NCI-H446 treated with DMSO at 0.1 percent for 48 hours (cell line): ENCODE measurements around the gene DYNLT2.
"Not testable (repeated sequence)": the region's sequence is repeated elsewhere in the genome, so short reads cannot be mapped to it uniquely, and the experiment has no call there.

ENCODE experiments used
- DNase-seq: peaks from one replicate; lab custom pipeline; 2025; lab: John Stamatoyannopoulos, UW

DYNLT2 gene

DNA sequence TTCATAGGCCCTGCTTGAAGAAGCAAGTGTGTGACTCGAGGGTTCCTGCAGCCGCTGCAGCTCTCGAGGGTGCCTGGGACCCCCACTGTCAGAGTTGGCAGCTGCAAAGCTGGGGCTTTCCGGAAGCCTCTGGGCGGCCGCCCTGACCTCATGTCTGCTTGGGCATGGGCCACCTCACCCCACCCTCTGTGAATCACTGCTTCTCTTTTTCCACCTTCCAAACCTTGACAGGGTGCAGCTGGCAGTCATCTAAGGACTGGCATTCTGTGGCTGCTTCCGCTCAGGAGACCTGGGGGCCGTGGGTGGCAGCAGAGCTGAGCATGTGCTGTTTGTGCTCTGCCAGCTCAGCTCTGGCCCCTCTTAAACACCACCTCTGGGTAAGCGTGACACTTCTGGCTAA is 32.0 kb upstream of the DYNLT2 start:
- DNase-seq, result no peak

- DNase-seq, result no peak
Observed at GRCh38 chr6:169782966-169783365, 31.6 kb upstream of the DYNLT2 start.

- DNase-seq, result no peak
Observed at GRCh38 chr6:169780571-169781091, 29.3 kb upstream of the DYNLT2 start.

DNA sequence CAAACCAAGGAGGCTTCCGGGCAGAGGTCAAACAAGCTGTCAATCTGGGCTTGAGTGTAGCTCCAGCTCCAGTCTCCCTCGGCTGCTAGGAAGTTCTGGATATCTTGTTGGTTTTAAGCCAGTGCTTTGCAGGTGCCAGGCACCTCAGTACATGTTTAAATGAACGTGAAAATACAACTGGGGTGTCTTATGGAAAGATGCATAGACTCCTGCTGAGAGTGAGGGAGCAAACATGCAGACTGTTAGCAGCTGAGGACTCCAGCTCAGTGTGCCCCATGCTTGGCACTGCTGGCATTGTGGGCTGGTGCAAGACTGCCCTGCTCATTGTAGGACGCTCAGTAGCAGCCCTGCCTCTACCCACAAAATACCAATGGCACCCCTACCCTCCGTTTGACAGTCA is 28.5 kb upstream of the DYNLT2 start:
- no peak for DNase-seq

DNA sequence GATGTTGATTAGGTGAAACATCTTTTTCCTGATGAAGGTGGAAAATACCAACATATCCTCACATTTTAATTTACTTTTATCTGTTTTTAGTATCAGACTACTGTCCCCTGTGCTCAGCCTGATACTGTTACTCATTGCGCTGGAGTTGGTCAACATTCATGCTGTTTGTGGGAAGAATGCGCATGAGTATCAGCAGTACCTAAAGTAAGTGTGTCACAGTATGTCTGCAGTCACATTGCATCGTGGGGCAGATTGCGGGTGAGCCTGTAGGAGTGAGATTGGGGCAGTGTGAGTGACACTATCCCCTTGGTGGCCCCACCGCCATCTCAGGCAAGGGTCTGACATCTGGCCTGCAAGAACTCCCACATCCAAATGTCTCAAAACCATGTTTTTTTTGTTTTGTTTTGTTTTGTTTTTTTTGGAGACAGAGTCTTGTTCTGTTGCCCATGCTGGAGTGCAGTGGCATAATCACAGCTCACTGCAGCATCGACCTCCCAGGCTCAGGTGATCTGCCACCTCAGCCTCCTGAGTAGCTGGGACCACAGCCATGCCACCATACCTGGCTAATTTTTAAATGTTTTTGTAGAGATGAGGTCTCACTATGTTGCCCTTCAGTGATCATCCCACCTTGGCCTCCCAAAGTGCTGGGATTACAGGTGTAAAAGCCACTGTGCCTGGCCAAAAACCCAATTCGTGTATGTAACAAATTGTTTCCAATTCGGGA is 27.9 kb upstream of the DYNLT2 start:
- DNase-seq, result no peak

DNA sequence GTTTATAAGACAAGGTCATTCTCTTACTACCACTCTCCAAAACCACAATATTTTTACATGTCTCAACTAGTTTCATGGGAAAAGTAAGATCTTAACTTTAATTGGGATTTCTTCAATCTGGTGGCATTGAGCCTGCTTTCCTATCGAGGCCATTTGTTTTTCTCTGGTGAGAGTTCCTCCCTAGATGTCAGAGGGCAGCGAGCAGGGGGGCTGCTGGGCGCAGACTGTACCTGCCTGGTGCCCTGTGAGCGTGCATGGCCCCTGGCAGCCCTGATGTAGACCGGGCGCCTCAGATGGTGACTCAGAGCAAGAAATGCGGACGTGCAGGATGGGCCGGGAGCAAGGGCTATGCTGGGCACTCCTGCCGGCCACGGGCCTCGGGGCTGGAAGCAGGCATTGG is 27.3 kb upstream of the DYNLT2 start:
- DNase-seq, result no peak

GRCh38 chr6:169777896-169778295 is 26.5 kb upstream of the DYNLT2 start:
- DNase-seq, result no peak

DNA sequence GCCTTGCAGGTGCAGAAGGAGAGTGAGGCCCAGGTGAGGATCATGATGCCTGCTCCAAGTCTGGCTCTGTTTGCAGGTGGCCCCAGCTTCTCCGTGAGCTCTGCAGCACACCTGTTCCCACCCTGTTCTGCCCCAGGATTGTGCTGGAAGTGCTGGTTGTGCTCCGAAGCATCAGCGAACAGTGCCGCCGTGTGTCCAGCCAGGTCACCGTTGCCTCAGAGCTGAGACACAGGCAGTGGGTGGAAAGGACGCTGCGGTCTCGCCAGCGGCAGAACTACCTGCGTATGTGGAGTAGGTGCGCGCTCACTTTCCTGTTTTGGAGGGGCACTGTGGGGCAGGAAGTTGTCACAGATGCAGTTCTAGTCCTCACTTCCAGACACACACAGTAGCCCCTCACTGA is 25.0 kb upstream of the DYNLT2 start:
- no peak for DNase-seq

GRCh38 chr6:169775321-169775720 is 23.9 kb upstream of the DYNLT2 start:
- DNase-seq, result no peak

- DNase-seq, result no peak
Observed at GRCh38 chr6:169774347-169774746, 23.0 kb upstream of the DYNLT2 start.

DNA sequence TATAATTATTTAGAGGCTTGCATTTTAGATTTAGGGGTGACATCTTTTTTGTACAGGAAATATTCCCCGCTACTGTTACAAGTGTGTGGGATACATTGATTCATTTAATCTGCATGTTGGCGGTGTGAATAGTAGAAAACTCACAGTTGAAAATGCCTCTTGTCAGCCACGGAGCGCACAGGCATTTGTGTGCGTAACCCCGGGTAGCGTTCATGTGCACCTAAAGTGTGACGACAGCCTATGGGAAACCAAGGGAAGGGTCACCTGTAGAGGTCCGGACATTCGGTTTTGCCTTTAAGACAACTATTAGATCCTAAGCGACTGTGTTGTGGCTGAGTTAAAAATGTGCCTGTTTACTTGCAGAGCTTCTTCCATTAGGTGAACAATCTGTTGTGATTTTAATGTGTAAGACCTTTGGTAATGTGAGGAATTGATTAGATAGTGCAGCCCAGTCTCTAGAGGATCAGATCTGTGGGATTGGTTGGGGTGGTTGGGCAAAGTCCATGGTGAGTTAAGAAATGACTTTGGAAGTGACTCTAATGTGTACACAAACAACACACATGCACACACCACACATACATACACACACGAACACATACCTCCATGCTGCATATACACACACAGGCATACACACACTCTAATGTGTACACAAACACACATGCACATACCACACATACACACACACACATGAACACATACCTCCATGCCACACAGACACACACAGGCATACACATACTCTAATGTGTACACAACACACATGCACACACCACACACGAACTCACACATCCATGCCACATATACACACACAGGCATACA is 15.8 kb upstream of the DYNLT2 start:
- no peak for DNase-seq

DNA sequence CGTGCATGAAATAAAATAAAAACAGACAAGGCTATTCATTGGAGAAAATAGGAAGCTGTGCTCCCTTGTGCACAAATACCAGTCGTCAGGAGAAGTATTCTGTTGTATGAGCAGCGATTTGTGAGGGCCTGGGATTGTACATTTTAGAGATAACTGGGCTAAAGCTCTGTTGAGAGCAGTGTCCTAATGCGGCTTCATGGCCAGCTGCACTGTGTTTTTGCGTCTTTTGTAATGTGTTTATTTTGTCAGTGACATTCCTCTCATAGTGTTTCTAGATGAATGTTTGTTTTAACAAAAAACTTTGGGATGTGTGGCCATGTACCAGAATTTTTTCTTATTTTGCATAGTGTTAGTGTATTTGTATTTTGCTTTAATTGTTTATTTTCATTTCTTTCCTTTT is 14.9 kb upstream of the DYNLT2 start:
- no peak for DNase-seq

GRCh38 chr6:169765789-169766188 is 14.4 kb upstream of the DYNLT2 start:
- DNase-seq, result not testable (repeated sequence)

- DNase-seq, result no peak
Observed at GRCh38 chr6:169763881-169764280, 12.5 kb upstream of the DYNLT2 start.

GRCh38 chr6:169763308-169763707 is 11.9 kb upstream of the DYNLT2 start:
- no peak for DNase-seq

DNA sequence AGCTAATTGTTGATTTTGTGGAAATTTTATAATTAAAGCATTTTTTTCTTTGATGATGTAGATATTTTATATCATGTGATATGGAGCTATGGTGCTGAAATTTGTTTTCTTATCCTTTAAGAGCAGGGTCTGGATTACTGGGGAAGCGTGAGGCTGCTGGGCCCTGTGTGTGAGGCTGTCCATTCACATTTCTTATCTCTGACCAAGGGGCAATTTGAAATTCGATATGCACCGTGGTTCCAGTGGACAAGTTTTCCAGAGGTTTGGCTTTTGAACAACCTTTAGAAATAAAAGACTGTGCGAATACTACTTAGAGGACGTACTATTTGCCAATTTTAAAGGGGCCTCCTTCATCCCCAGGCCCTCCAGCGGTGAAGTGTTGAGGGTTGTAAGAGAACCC is 3.8 kb upstream of the DYNLT2 start:
- no peak for DNase-seq

- no peak for DNase-seq
Observed at GRCh38 chr6:169752074-169752623, 777 bp upstream of the DYNLT2 start.

GRCh38 chr6:169746556-169746955 is 4.8 kb downstream of the DYNLT2 start:
- DNase-seq, result no peak

- DNase-seq, result no peak
Observed at GRCh38 chr6:169745405-169745804, 6.0 kb downstream of the DYNLT2 start.

DNA sequence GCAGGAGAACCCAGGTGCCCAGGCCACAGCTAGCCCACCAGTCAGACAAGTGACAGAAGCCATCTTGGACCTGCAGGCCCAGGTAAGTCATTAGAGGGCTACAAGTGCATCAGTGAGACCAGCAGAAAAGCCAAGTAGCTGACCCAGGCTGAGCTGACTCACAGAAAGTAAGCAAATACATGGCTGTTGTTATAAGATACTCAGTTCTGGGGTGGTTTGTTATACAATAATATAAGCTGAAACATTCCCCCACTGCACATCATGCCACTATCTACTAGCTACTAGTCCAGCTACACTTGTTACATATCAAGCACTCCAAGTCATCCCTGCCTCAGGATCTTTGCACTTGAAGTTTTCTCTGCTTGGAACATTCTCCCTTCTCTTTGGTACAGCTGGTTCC is 10.0 kb downstream of the DYNLT2 start:
- no peak for DNase-seq

GRCh38 chr6:169738976-169739529 is 12.3 kb downstream of the DYNLT2 start:
- no peak for DNase-seq

DNA sequence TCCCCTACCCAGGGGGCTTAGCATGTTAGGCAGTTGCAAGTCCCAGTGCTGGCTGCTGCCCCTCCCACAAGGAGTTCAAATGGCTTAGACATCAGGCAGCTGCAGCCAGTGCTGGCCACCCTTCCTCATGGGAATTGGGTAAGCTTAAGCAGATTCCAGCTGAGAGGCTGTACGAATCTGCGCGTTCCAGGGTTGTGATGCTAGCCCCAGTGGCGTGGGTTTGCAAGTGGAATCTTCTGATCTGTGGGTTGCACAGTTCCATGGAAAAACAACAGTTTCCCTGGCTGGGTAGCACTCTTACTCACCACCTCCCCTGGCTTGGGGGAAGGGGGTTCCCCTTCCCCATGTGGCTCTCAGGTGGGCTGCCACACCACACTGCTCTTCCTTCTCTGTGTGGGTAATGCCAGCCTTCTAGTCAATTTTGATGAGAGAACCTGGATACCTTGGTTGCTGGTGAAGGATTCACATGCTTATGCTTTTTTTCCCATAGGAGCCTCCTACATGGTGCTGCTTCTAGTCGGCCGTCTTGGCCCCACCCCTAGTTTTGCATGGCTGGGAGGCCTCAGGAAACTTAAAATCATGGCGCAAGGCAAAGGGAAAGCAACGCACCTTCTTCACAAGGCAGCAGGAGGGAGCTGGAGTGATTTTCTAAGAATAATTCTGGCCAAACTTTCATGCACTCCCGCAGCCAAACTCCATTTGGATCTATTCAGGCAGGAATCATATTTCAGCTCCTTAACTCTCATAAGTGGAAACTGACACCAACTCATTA is 13.0 kb downstream of the DYNLT2 start:
- no peak for DNase-seq
